Smooth muscle cell (in vitro differentiated cells): ENCODE results near the gene CPB2. TPM values are rescaled to one million over a fixed set of nuclear protein-coding genes. Genes with fewer than 3 reads are reported as not detected.

Experiments used
- DNase-seq: peaks from one replicate; lab custom pipeline; 2025; ENCODE audit not compliant: unreplicated experiment; lab: John Stamatoyannopoulos, UW
- H2AFZ ChIP-seq: fragments of 200-600 bp; sonication (generic); 2 replicates; pipeline ENCODE4 v1.6.0; 2016; ENCODE audit warnings: antibody characterized with exemption, low read depth, mild to moderate bottlenecking
- H3F3A ChIP-seq: fragments of 200-600 bp; sonication (generic); 2 replicates; pipeline ENCODE4 v1.6.0; 2017; ENCODE audit warnings: antibody characterized with exemption, low read depth
- H3K27ac ChIP-seq: fragments of 200-600 bp; sonication (generic); 2 replicates; pipeline ENCODE4 v1.5.1; 2016; ENCODE audit warnings: low read depth, mild to moderate bottlenecking
- H3K27me3 ChIP-seq: fragments of 200-600 bp; sonication (generic); 2 replicates; pipeline ENCODE4 v1.6.1; 2016; ENCODE audit warnings: low read depth, mild to moderate bottlenecking
- H3K36me3 ChIP-seq: fragments of 200-600 bp; sonication (generic); 2 replicates; pipeline ENCODE4 v1.5.1; 2016; ENCODE audit warnings: low read depth
- H3K4me1 ChIP-seq: fragments of 200-600 bp; sonication (generic); 2 replicates; pipeline ENCODE4 v1.5.1; 2016; ENCODE audit warnings: low read depth
- H3K4me2 ChIP-seq: fragments of 200-600 bp; sonication (generic); 2 replicates; pipeline ENCODE4 v1.6.0; 2016; ENCODE audit warnings: mild to moderate bottlenecking
- H3K4me3 ChIP-seq: fragments of 200-600 bp; sonication (generic); 2 replicates; pipeline ENCODE4 v1.5.1; 2016; ENCODE audit warnings: mild to moderate bottlenecking
- H3K79me2 ChIP-seq: fragments of 200-600 bp; sonication (generic); 2 replicates; pipeline ENCODE4 v1.6.0; 2016; ENCODE audit warnings: low read depth, mild to moderate bottlenecking
- H3K9ac ChIP-seq: fragments of 200-600 bp; sonication (generic); 2 replicates; pipeline ENCODE4 v1.6.0; 2016; ENCODE audit warnings: low read depth
- H3K9me3 ChIP-seq: fragments of 200-600 bp; sonication (generic); replicated peaks from 2 replicates; pipeline ENCODE4 v1.5.1; 2016; ENCODE audit warnings: low read depth
- H4K20me1 ChIP-seq: fragments of 200-600 bp; sonication (generic); 2 replicates; pipeline ENCODE4 v1.6.0; 2016; ENCODE audit warnings: low read depth
- CTCF ChIP-seq: fragments of 200-600 bp; sonication (generic); IDR thresholded peaks from 2 replicates; pipeline ENCODE4 v1.5.1; 2017; ENCODE audit warnings: borderline replicate concordance, mild to moderate bottlenecking, antibody characterized with exemption; ENCODE audit not compliant: insufficient read depth, poor library complexity, severe bottlenecking
- WGBS: methylation state at CpG from one replicate; pipeline ENCODE4 v1.1.7; 2016; ENCODE audit warnings: low lambda C conversion rate; 5-methylcytosine and 5-hydroxymethylcytosine counted together
- polyA plus RNA-seq: library from polyadenylated mRNA; unstranded; fragments of >200 nt; fragmentation: Nextera tagmentation; extraction: Ambion mirVana; gene quantifications from 2 replicates; pipeline ENCODE4 v1.2.1, GENCODE V29; 2016
- total RNA-seq: library from RNA; depleted of rRNA; stranded (reverse); fragments of >200 nt; gene quantifications from 2 replicates; pipeline ENCODE4 v1.2.3, GENCODE V29; 2014

CPB2 gene
- total and polyA plus RNA-seq, 2 experiments from 2014 or later: 0.09 TPM; not detected in 1

- Histone ChIP-seq H3K9ac (no peak overlapping the region), H3K27me3 (no peaks in the 10 kb centered on the region), H3F3A (no peaks in the 10 kb centered on the region), H4K20me1 (no peaks in the 10 kb centered on the region), H3K4me2 (peak overlapping the region; percentile 56), H3K4me3 (no peak overlapping the region), H3K79me2 (no peaks in the 10 kb centered on the region), H3K36me3 (no peaks in the 10 kb centered on the region), H3K9me3 (no peaks in the 10 kb centered on the region), H2AFZ (peak overlapping the region; percentile 50), H3K27ac (peak overlapping the region; percentile 50), H3K4me1 (peaks cover 6% of the 10 kb centered on the region)
- WGBS: 32% methylated on average over 5 of the region's 5 CpGs
- DNase-seq: no peak
- no peak for TF ChIP-seq CTCF
Observed at GRCh38 chr13:46062185-46062584, 42.6 kb downstream of the CPB2 start.

DNA sequence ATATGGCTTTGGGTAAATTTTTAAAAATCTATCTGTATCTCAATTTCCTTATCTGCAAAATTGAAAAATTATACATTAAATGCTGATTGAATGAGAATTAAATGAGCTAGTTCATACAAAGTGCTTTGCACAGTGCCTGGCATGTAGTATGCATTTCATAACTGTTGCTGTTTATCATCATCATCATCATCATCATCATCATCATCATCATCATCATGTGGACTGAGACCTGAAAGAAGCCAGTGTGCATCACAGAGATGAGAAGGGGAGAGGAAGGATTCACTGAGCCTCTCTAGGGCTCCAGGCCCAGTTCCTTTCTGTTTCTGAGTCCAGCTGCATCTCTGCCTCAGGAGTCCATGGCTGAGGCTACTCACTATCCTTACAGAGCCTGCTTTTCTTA, 45.4 kb downstream of the CPB2 start:
- Histone ChIP-seq H3F3A (no peaks in the 10 kb centered on the region), H3K9me3 (no peaks in the 10 kb centered on the region), H3K4me1 (peaks cover 7% of the 10 kb centered on the region), H4K20me1 (no peaks in the 10 kb centered on the region), H3K36me3 (no peaks in the 10 kb centered on the region), H3K27me3 (no peaks in the 10 kb centered on the region), H3K27ac (no peak overlapping the region), H3K9ac (no peak overlapping the region), H2AFZ (no peak overlapping the region), H3K4me2 (no peak overlapping the region), H3K79me2 (no peaks in the 10 kb centered on the region), H3K4me3 (no peak overlapping the region)
- no peak for TF ChIP-seq CTCF
- DNase-seq: no peak

- H3K4me1 ChIP-seq: peaks cover 14% of the 10 kb centered on the region
- no peak for TF ChIP-seq CTCF
- no peak overlapping the region for H3K27ac ChIP-seq
- no peak overlapping the region for H3K4me2 ChIP-seq
- H3K9me3 ChIP-seq: no peaks in the 10 kb centered on the region
- H3K9ac ChIP-seq: no peak overlapping the region
- no peaks in the 10 kb centered on the region for H3K27me3 ChIP-seq
- DNase-seq: no peak
- no peaks in the 10 kb centered on the region for H3F3A ChIP-seq
- 83% methylated on average over 3 of the region's 3 CpGs for WGBS
- H3K4me3 ChIP-seq: no peak overlapping the region
- H4K20me1 ChIP-seq: no peaks in the 10 kb centered on the region
- H3K79me2 ChIP-seq: no peaks in the 10 kb centered on the region
- H3K36me3 ChIP-seq: no peaks in the 10 kb centered on the region
- H2AFZ ChIP-seq: no peak overlapping the region
Observed at GRCh38 chr13:46058268-46058667, 46.6 kb downstream of the CPB2 start.

DNA sequence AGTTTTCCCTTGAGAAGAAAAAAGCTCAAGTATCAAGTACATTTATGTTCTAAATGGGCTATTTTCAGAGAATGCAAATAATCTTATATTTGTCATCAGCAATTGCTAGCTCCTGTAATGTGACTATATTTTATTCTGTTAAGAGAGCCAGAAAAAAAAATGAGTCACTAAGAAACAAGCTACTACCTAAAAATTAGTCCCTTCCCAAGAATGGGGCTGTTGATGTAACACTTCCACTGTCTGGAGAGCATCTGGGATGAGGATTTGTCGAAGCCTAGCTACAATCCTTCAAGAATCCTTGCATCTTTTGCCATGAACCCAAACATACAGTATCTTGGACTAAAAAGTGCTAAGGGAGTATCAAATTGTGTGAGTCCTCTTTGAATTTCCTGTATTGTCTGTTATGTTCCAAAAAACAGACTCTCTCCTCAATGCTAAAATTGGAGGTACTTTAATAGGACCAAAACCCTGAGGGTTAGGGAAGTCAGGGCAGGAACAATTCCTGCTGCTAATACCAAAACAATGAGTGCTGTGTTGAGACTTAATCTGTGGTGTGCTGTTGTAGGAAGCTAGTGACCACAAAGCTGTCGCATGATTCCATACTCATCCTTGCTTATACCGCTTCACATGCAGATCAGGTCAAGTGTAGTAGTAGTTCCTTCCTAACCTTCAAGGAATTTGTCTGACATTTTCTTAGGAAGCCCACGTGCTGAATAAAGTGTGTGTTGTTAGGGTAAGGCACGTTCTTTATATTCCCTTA, 47.4 kb downstream of the CPB2 start:
- 59% methylated on average over 5 of the region's 5 CpGs for WGBS
- Histone ChIP-seq H3K4me2 (no peak overlapping the region), H3K27me3 (no peaks in the 10 kb centered on the region), H3K27ac (no peak overlapping the region), H3K36me3 (no peaks in the 10 kb centered on the region), H3K4me1 (peaks cover 14% of the 10 kb centered on the region), H3K9ac (no peak overlapping the region), H2AFZ (no peak overlapping the region), H3F3A (no peaks in the 10 kb centered on the region), H3K79me2 (peaks cover under 1% of the 10 kb centered on the region), H4K20me1 (no peaks in the 10 kb centered on the region), H3K4me3 (no peak overlapping the region), H3K9me3 (no peaks in the 10 kb centered on the region)
- DNase-seq: no peak
- no peak for TF ChIP-seq CTCF
